CD4-positive, alpha-beta T cell treated with Interleukin-10 for 1 hour (primary cell): ENCODE results near the gene MPIG6B.

Source experiments
- DNase-seq: peaks from one replicate; pipeline ENCODE4 v3.0.0-alpha.2; 2020

The MPIG6B gene

GRCh38 chr6:31722173-31722572 lies 1.0 kb upstream of the MPIG6B start:
- no peak for DNase-seq

GRCh38 chr6:31723980-31724691 lies 963 bp downstream of the MPIG6B start:
- no peak for DNase-seq

- no peak for DNase-seq
Observed at GRCh38 chr6:31725502-31726350, 2.6 kb downstream of the MPIG6B start.

GRCh38 chr6:31727034-31727716 lies 4.0 kb downstream of the MPIG6B start:
- DNase-seq: no peak

- peak; percentile 34 for DNase-seq
Observed at GRCh38 chr6:31727717-31728671, 4.8 kb downstream of the MPIG6B start.

- DNase-seq: no peak
Observed at GRCh38 chr6:31728767-31729514, 5.8 kb downstream of the MPIG6B start, which contains the start of gene DDAH2. Gene DDAH2 (minus strand): TSS chr6:31729299. CDS start chr6:31729161, 138 bp downstream.

- peak; percentile 84 for DNase-seq
Observed at GRCh38 chr6:31729515-31729978, 6.4 kb downstream of the MPIG6B start.

GRCh38 chr6:31729979-31730630 lies 6.9 kb downstream of the MPIG6B start:
- DNase-seq: peak; percentile 75

- DNase-seq: no peak
Observed at GRCh38 chr6:31730631-31731086, 7.5 kb downstream of the MPIG6B start.

GRCh38 chr6:31732029-31732428 lies 8.9 kb downstream of the MPIG6B start:
- no peak for DNase-seq

GRCh38 chr6:31733734-31734133 lies 10.6 kb downstream of the MPIG6B start:
- DNase-seq: no peak

- DNase-seq: no peak
Observed at GRCh38 chr6:31734247-31734820, 11.2 kb downstream of the MPIG6B start.

- DNase-seq: peak; percentile 81
Observed at GRCh38 chr6:31734821-31735406, 11.7 kb downstream of the MPIG6B start.

- DNase-seq: peak; percentile 80
Observed at GRCh38 chr6:31736021-31736767, 13.0 kb downstream of the MPIG6B start, which contains the start of gene CLIC1. Gene CLIC1 (minus strand): TSS chr6:31736530. CDS start chr6:31736300, 230 bp downstream.

- no peak for DNase-seq
Observed at GRCh38 chr6:31736768-31737314, 13.7 kb downstream of the MPIG6B start.

- DNase-seq: peak; percentile 28
Observed at GRCh38 chr6:31737315-31737990, 14.3 kb downstream of the MPIG6B start.

- DNase-seq: peak; percentile 83
Observed at GRCh38 chr6:31737991-31738979, 15.1 kb downstream of the MPIG6B start.
